ENCODE measurements around the gene SYNPO.

SYNPO gene

GRCh38 chr5:150656191-150657132 lies 16.0 kb downstream of the SYNPO start:
- DNase-seq (ENCODE audit: low read depth in 2 of 2), result peak; percentile 62 to 66

- DNase-seq (ENCODE audit: low read depth in 2 of 2), result no peak
Measured at GRCh38 chr5:150658121-150658520, 17.7 kb downstream of the SYNPO start.

- DNase-seq (ENCODE audit: low read depth in 2 of 2), result no peak
Measured at GRCh38 chr5:150658699-150659265, 18.3 kb downstream of the SYNPO start.

- DNase-seq (ENCODE audit: low read depth in 2 of 2), result no peak
Measured at GRCh38 chr5:150659360-150660107, 19.1 kb downstream of the SYNPO start.

DNA sequence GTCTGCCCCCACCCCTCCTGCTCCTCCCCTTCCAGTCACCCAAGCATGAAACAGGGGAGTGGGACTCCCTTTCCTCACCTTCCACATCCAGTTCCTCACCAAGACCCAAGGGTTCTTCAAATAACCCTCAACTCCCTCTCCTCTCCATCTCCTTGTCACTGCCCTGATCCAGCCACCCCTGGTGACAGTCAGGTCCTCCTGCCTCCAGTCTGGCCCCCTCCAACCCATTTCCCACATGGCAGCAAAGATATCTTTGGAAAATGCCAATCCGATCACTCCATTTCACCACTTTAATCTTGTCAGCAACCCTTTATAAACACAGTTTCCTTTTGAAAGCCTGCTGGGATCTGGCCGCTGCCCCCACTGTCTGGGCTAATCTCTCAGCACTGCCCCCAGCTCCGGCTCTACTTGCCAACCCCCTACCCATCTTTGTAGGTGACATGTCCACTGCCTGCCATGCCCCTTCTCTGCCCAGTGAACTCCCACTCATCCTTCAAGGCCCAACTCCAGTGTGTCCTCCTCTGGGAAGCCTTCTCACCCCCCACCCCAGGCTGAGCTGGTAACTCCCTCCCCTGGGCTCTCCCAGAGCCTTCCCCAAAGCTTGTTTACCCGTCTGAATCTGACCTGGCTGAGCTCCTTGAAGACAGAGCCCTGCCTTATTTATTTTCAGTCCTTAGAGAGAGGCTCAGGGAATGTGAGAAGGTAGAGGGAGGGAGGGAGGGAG lies 19.8 kb downstream of the SYNPO start:
- no peak for DNase-seq (ENCODE audit: low read depth in 2 of 2)

- no peak for DNase-seq (ENCODE audit: low read depth in 2 of 2)
Measured at GRCh38 chr5:150661086-150661485, 20.6 kb downstream of the SYNPO start, which contains the start of gene MYOZ3. TSS of gene MYOZ3 (plus strand) at chr5:150661251. CDS start at chr5:150662942, 1,691 bp downstream.

GRCh38 chr5:150661821-150662596 lies 21.5 kb downstream of the SYNPO start:
- no peak for DNase-seq (ENCODE audit: low read depth in 2 of 2)

DNA sequence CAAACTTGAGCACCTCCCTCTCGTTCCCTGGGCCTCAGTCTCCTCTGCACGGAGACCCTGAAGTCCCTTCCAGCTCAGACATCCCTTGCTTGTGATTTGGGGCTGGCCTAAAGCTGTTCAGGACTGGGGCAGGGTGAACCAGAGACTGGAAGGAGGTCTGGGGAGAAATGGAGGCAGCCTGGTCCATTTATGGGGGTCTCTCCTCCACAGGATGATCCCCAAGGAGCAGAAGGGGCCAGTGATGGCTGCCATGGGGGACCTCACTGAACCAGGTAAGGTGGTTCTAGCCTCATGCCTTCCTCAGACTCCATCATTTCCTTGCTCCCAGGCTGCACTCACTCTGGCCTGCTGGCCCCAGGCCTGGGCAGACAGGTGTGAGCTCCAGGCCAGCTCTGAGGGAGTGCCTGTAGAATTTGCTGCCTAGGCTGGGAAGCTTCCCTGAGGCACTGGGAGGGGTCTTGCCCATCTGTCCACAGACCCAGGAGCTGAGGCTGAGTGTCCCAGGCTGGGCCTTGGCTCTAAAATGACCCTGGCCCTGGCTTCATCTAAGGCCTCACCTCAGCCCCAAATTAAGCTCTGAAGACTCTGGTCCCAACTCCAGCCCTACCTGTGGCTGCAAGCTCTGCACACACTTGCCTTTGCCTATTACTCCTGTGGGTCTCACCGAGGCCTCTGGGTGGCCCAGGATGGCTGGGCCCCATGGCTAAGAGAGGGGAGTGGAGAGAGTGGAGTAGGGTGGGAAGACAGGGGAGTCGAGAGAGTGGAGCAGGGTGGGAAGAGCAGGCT lies 22.5 kb downstream of the SYNPO start:
- DNase-seq (ENCODE audit: low read depth in 2 of 2), result no peak

GRCh38 chr5:150663936-150664335 lies 23.5 kb downstream of the SYNPO start:
- DNase-seq (ENCODE audit: low read depth in 2 of 2), result no peak

DNA sequence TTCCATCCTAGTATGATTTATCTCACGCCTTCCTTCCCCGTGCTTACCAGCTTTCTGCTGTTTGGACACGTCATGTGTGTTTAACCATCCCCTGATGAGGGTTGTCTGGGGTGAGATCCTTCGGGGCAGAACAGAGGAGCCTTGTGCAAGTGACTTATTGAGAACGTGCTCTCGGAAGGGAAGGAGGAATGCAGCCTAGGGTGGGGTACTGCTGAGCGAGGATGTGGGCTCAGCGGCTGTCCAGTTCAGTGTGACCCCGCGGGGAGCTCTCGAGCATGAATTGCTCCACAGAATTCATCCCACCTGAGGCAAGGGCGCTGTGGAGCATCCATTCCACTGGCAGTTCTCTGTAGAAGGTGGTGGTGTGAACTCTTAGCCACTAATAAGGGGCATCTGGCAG lies 24.6 kb downstream of the SYNPO start:
- no peak for DNase-seq (ENCODE audit: low read depth in 2 of 2)

GRCh38 chr5:150670275-150670947 lies 30.0 kb downstream of the SYNPO start:
- DNase-seq (ENCODE audit: low read depth in 2 of 2), result no peak

GRCh38 chr5:150670948-150671310 lies 30.5 kb downstream of the SYNPO start:
- DNase-seq (ENCODE audit: low read depth in 2 of 2), result no peak

- no peak for DNase-seq (ENCODE audit: low read depth in 2 of 2)
Measured at GRCh38 chr5:150671509-150672236, 31.2 kb downstream of the SYNPO start.

DNA sequence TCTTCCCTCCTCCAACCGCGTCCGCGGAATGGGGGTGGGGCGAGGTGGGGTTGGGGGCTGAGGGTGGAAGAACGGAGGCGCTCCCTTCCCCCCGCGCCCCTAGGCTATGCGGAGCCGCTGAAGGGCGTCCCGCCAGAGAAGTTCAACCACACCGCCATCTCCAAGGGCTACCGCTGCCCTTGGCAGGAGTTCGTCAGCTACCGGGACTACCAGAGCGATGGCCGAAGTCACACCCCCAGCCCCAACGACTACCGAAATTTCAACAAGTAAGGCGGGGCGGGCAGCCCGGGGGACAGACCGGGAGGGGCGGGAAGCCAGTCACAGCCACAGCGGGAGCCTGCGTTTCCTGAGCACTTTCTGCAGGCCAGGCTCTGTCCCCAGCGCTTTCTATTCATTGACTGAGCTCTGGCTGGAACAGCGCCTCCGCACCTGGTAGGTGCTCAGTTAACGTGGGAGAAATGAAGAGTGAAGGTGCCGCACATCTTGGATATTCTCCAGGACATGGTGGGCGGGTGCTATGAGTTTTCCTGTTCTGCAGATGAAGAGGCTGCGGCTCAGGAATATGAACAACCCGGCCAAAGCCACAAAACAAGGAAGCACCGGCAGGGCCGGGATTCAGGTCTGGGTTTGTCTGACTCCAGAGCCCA lies 31.9 kb downstream of the SYNPO start:
- no peak for DNase-seq (ENCODE audit: low read depth in 2 of 2)

- DNase-seq (ENCODE audit: low read depth in 2 of 2), result no peak
Measured at GRCh38 chr5:150672884-150673275, 32.4 kb downstream of the SYNPO start.

DNA sequence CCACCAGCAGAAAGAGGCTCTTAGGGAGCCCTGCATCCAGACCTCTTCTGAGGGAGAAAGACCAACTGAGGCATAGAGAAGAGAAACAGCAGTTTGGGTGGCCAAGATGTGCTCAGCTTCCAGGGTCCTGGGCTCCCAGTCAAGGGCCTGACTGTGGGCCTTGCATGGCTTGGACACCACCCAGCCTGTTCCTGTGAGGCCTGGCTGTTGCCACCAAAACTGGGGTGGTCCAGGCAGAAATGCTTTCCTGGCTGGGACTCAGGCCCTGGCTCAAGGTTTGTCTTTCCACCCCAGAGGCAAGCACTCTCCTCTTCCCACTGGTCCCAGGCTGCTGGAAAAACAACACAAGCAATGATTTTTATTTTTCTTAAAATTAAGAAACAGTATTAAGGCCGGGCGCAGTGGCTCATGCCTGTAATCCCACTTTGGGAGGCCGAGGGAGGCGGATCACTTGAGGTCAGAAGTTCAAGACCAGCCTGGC lies 33.9 kb downstream of the SYNPO start:
- no peak for DNase-seq (ENCODE audit: low read depth in 2 of 2)

DNA sequence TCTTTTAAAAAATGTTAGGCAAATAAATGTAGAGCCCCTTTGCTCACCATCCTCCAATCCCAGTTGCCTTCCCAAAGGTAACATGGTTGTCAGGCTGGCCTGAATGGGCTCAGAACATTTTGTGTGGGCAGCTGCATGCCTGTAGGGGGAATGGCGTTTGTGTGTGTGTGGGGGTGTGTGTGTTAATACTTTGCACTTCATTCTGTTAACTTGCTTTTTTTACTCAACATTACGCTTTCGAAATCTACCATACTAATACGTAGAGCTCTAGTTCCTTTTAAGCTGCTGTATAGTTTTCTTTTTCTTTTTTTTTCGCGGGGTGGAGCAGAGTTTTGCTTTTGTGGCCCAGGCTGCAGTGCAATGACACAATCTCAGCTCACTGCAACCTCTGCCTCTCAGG lies 34.6 kb downstream of the SYNPO start:
- DNase-seq (ENCODE audit: low read depth in 2 of 2), result no peak

DNA sequence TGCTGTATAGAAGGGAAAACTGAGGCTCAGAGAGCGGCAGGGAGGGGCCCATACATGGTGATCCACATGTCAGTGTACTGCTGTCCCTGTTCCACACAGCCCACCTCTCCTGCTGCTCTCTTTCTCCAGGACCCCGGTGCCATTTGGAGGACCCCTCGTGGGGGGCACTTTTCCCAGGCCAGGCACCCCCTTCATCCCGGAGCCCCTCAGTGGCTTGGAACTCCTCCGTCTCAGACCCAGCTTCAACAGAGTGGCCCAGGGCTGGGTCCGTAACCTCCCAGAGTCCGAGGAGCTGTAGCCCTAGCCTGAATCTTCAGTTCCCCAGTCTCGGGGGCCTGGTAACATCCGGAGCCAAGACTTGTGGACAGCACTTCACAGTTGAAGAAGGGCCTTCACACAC lies 36.1 kb downstream of the SYNPO start:
- DNase-seq (ENCODE audit: low read depth in 2 of 2), result no peak

All from stimulated activated CD8-positive, alpha-beta memory T cell treated with anti-CD3 and anti-CD28 coated beads, Interleukin-2, amount 100 ng/mL, for 1 hour (primary cell).